NT2/D1 (cell line): Measurements from ENCODE around the gene KRT78.

Experiments
- YY1 ChIP-seq: IDR thresholded peaks from 2 replicates; pipeline ENCODE4 v1.6.1; 2011; ENCODE audit not compliant: insufficient read length, insufficient read depth
- ZNF274 ChIP-seq: IDR thresholded peaks from 2 replicates; pipeline ENCODE4 v1.6.1; 2011; ENCODE audit warnings: mild to moderate bottlenecking, low read depth, low read length

- TF ChIP-seq YY1: no peak
- TF ChIP-seq ZNF274: no peak
Observed at GRCh38 chr12:52831251-52831650, 17.5 kb downstream of the KRT78 start.
